ENCODE measurements around the gene SLC12A3. TPM values are rescaled to one million over a fixed set of nuclear protein-coding genes. Genes with fewer than 3 reads are reported as not detected.

SLC12A3 gene
- total and polyA plus RNA-seq, 2 of the 8 experiments (the other 6 are each of a cell fraction or from before 2014, with no cell fraction given) = not detected

- Histone ChIP-seq H3K27me3 (replicated peaks in 1 of 4; ENCODE audit: control insufficient read depth in 3 of 4, extremely low read depth in 1 of 4, insufficient read depth in 3 of 4, low read length in 3 of 4) (no peaks in the 10 kb centered on the region), H3K36me3 (ENCODE audit: control insufficient read depth in 2 of 4, insufficient read depth in 4 of 4, low read length in 3 of 4) (peaks cover 7 to 63% (median 33%) of the 10 kb centered on the region in 4 experiments; a peak in 6 of 8 replicates), H3K4me3 (ENCODE audit: extremely low read depth in 1 of 4, insufficient read depth in 2 of 4, low read depth in 3 of 4, low read length in 4 of 4) (no peak overlapping the region), H3K14ac (ENCODE audit: insufficient read length) (no peak overlapping the region), H3K9ac (replicated peaks in 1 of 4; ENCODE audit: extremely low read depth in 1 of 4, low read depth in 3 of 4, low read length in 3 of 4) (no peak overlapping the region), H2BK120ac (replicated peaks; ENCODE audit: low read depth, low read length) (no peak overlapping the region), H3K56ac (replicated peaks; ENCODE audit: insufficient read length, low read depth, low read length) (no peak overlapping the region), H2BK20ac (ENCODE audit: low read length) (no peak overlapping the region), H3K27ac (ENCODE audit: low read depth, low read length) (no peak overlapping the region), H2BK12ac (ENCODE audit: low read depth, low read length) (no peak overlapping the region), H2BK15ac (ENCODE audit: low read length) (no peak overlapping the region), H4K20me1 (replicated peaks in 1 of 2; ENCODE audit: control insufficient read depth in 1 of 2, insufficient read depth in 2 of 2, low read length in 2 of 2) (peaks cover 0 to 3% of the 10 kb centered on the region in 2 experiments), H3K4me2 (ENCODE audit: insufficient read depth in 1 of 2, low read depth in 2 of 2, low read length in 2 of 2) (no peak overlapping the region), H3K18ac (ENCODE audit: extremely low read depth, low read length) (no peak overlapping the region), H3K9me3 (ENCODE audit: insufficient read depth in 2 of 2, low read depth in 1 of 2, low read length in 1 of 2) (no peaks in the 10 kb centered on the region), H4K8ac (ENCODE audit: extremely low read depth, insufficient read depth, low read length) (no peak overlapping the region), H2BK5ac (ENCODE audit: low read depth, low read length) (no peak overlapping the region), H3K79me1 (ENCODE audit: low read depth, low read length) (no peaks in the 10 kb centered on the region), H2AK5ac (ENCODE audit: low read depth, low read length) (no peak overlapping the region), H3K4ac (replicated peaks; ENCODE audit: insufficient read length, low read depth, low read length) (no peak overlapping the region), H3K4me1 (replicated peaks in 1 of 4; ENCODE audit: control insufficient read depth in 3 of 4, insufficient read depth in 4 of 4, low read length in 3 of 4) (no peaks in the 10 kb centered on the region), H4K5ac (ENCODE audit: insufficient read length, low read depth, low read length) (no peak overlapping the region), H4K91ac (replicated peaks; ENCODE audit: insufficient read length, low read length) (no peak overlapping the region), H3K23ac (ENCODE audit: insufficient read length) (no peak overlapping the region), H3K79me2 (ENCODE audit: control insufficient read depth in 1 of 2, insufficient read depth in 2 of 2, low read length in 2 of 2) (no peaks in the 10 kb centered on the region), H3K23me2 (ENCODE audit: low read depth, low read length) (no peaks in the 10 kb centered on the region), H2AFZ (ENCODE audit: low read length) (no peak overlapping the region)
- WGBS, 2 experiments (ENCODE audit: extremely low coverage in 1 of 2, insufficient coverage in 1 of 2, insufficient read length in 1 of 2, insufficient replicate concordance in 2 of 2, low coverage in 1 of 2, low lambda C conversion rate in 2 of 2, missing lambda C conversion rate in 1 of 2) = 84% methylated on average over 2 of the region's 2 CpGs; no CpG with 5 or more reads in 1 of the 2 experiments
- DNase-seq (ENCODE audit: low read depth in 1 of 2, low spot score in 2 of 2) = no peak
- FAIRE-seq = no peak
- POLR2A ChIA-PET (ENCODE audit: partially characterized antibody) = interaction anchor here (0.9 to 1.3 kb wide), 3 partner anchors 16 to 101 kb away, joined by 3 read pairs; no protein-coding TSS in a partner anchor
- CTCF ChIA-PET (ENCODE audit: partially characterized antibody) = interaction anchor here (1.1 to 2.3 kb wide), 5 partner anchors 15 to 39 kb away, joined by 3 to 7 read pairs (median 4); no protein-coding TSS in a partner anchor
- no peak for TF ChIP-seq PHF8 (conservative IDR thresholded peaks at IDR 0.05; ENCODE audit: low read depth, low read length)
- no peak for TF ChIP-seq RNF2 (IDR thresholded peaks at IDR 0.05; ENCODE audit: borderline replicate concordance, low read depth, low read length, missing control alignments, poor library complexity, severe bottlenecking)
- no peak for TF ChIP-seq POLR2AphosphoS5 (IDR thresholded peaks at IDR 0.05; ENCODE audit: low read depth, low read length)
- TF ChIP-seq BRCA1 (IDR thresholded peaks at IDR 0.05; ENCODE audit: low read depth, low read length) = no peak
- TF ChIP-seq CBX8 (IDR thresholded peaks at IDR 0.05; ENCODE audit: borderline replicate concordance, low read depth, low read length) = no peak
- TF ChIP-seq YY1 (IDR thresholded peaks at IDR 0.05; ENCODE audit: low read depth, low read length) = no peak
- no peak for TF ChIP-seq SIN3A (conservative IDR thresholded peaks at IDR 0.05 in 1 of 2, IDR thresholded peaks at IDR 0.05 in 1 of 2; ENCODE audit: low read depth in 1 of 2, low read length in 2 of 2)
- TF ChIP-seq ATF3 (IDR thresholded peaks at IDR 0.05; ENCODE audit: insufficient read depth, low read depth, low read length) = no peak
- no peak for TF ChIP-seq TCF12 (IDR thresholded peaks at IDR 0.05; ENCODE audit: low read depth, low read length)
- no peak for TF ChIP-seq KDM1A (IDR thresholded peaks at IDR 0.05; ENCODE audit: borderline replicate concordance, low read length)
- no peak for TF ChIP-seq POU5F1 (IDR thresholded peaks at IDR 0.05; ENCODE audit: low read depth, low read length)
- no peak for TF ChIP-seq RXRA (IDR thresholded peaks at IDR 0.05; ENCODE audit: insufficient read depth, low read depth, low read length)
- no peak for TF ChIP-seq SIX5 (IDR thresholded peaks at IDR 0.05; ENCODE audit: low read depth, low read length)
Observed at GRCh38 chr16:56830669-56831068, 34.3 kb upstream of the SLC12A3 start.

Data from H1 (cell line).